Neural crest cell (in vitro differentiated cells): ENCODE measurements around the gene TIMM13. TPM values are rescaled to one million over a fixed set of nuclear protein-coding genes. Genes with fewer than 3 reads are reported as not detected.
"Not testable (repeated sequence)": the region's sequence is repeated elsewhere in the genome, so short reads cannot be mapped to it uniquely, and the experiment has no call there.

Source experiments
- DNase-seq: peaks from one replicate; pipeline ENCODE4 v3.0.0; 2021; ENCODE audit warnings: low read depth, mixed read lengths, low spot score
- H3K27ac Mint-ChIP-seq: one replicate; pipeline ENCODE4 v1.8.0; 2021; ENCODE audit warnings: mild to moderate bottlenecking, mixed read lengths; ENCODE audit not compliant: unreplicated experiment
- H3K27me3 Mint-ChIP-seq: 2 replicates; pipeline ENCODE4 v1.8.0; 2021; ENCODE audit warnings: low read depth, mild to moderate bottlenecking, mixed read lengths
- H3K36me3 Mint-ChIP-seq: 2 replicates; pipeline ENCODE4 v1.8.0; 2021; ENCODE audit warnings: low read depth, mild to moderate bottlenecking, mixed read lengths
- H3K4me1 Mint-ChIP-seq: 2 replicates; pipeline ENCODE4 v1.8.0; 2021; ENCODE audit warnings: mixed read lengths
- H3K4me3 Mint-ChIP-seq: one replicate; pipeline ENCODE4 v1.8.0; 2021; ENCODE audit warnings: mild to moderate bottlenecking, mixed read lengths
- H3K9me3 Mint-ChIP-seq: 2 replicates; pipeline ENCODE4 v1.8.0; 2021; ENCODE audit warnings: mixed read lengths
- total RNA-seq: library from RNA; stranded (reverse); gene quantifications from 2 replicates; pipeline ENCODE4 v1.2.1, GENCODE V29; 2021
- TF ChIP-seq, protein P1 (sequence below): fragments of 200-600 bp; sonication (generic); conservative IDR thresholded peaks from 2 replicates; pipeline ENCODE4 v1.5.0; 2021; ENCODE audit warnings: antibody characterized with exemption, mild to moderate bottlenecking

TIMM13 gene
- total RNA-seq, 1 donor from 2014 or later, result 145 TPM

DNA sequence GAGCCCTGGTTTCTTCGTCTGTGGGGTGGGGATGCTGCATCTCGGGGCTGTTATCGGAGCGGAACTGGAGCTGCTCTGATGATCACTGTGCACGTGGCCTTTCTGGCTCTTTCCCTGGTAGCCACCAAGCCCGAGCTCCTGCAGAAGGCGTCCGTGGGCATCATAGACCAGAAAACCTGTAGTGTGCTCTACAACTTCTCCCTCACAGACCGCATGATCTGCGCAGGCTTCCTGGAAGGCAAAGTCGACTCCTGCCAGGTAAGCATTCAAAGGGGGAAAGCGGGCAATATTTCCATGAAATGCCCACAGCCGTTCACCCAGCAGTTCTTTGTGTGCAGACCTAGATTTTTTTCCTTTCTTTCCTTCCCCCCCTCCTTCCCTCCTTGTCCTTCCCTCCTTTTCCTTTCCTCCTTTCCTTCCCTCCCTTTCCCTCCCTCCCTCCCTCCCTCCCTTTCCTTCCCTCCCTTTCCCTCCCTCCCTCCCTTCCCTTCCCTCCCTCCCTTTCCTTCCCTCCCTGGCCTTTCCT, 9.4 kb downstream of the TIMM13 start:
- H3K4me1 Mint-ChIP-seq, result no peaks in the 10 kb centered on the region
- H3K9me3 Mint-ChIP-seq, result no peaks in the 10 kb centered on the region
- H3K27me3 Mint-ChIP-seq, result peaks cover 3% of the 10 kb centered on the region
- TF ChIP-seq, protein P1, sequence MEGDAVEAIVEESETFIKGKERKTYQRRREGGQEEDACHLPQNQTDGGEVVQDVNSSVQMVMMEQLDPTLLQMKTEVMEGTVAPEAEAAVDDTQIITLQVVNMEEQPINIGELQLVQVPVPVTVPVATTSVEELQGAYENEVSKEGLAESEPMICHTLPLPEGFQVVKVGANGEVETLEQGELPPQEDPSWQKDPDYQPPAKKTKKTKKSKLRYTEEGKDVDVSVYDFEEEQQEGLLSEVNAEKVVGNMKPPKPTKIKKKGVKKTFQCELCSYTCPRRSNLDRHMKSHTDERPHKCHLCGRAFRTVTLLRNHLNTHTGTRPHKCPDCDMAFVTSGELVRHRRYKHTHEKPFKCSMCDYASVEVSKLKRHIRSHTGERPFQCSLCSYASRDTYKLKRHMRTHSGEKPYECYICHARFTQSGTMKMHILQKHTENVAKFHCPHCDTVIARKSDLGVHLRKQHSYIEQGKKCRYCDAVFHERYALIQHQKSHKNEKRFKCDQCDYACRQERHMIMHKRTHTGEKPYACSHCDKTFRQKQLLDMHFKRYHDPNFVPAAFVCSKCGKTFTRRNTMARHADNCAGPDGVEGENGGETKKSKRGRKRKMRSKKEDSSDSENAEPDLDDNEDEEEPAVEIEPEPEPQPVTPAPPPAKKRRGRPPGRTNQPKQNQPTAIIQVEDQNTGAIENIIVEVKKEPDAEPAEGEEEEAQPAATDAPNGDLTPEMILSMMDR, result no peak
- no peak overlapping the region for H3K4me3 Mint-ChIP-seq
- H3K27ac Mint-ChIP-seq, result no peak overlapping the region
- no peak for DNase-seq
- no peaks in the 10 kb centered on the region for H3K36me3 Mint-ChIP-seq

DNA sequence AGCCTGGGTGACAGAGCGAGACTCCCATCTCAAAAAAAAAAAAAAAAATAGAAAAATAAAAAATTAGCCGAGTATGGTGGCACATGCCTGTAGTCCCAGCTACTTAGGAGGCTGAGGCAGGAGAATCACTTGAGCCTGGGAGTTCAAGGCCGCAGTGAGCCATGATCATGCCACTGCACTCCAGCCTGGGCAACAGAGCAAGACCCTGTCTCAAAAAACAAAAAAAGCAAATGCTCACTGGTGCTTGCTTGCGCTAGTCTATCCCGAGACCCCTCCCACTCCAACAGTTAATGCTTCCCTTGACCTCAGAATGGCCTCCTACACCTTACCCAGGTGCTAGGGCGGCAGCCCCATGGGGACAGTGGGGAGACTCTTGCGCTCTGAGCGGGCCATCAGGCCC, 9.9 kb downstream of the TIMM13 start:
- H3K4me1 Mint-ChIP-seq, H3K27ac Mint-ChIP-seq, H3K36me3 Mint-ChIP-seq, H3K27me3 Mint-ChIP-seq, DNase-seq, H3K4me3 Mint-ChIP-seq, H3K9me3 Mint-ChIP-seq: not testable (repeated sequence)

DNA sequence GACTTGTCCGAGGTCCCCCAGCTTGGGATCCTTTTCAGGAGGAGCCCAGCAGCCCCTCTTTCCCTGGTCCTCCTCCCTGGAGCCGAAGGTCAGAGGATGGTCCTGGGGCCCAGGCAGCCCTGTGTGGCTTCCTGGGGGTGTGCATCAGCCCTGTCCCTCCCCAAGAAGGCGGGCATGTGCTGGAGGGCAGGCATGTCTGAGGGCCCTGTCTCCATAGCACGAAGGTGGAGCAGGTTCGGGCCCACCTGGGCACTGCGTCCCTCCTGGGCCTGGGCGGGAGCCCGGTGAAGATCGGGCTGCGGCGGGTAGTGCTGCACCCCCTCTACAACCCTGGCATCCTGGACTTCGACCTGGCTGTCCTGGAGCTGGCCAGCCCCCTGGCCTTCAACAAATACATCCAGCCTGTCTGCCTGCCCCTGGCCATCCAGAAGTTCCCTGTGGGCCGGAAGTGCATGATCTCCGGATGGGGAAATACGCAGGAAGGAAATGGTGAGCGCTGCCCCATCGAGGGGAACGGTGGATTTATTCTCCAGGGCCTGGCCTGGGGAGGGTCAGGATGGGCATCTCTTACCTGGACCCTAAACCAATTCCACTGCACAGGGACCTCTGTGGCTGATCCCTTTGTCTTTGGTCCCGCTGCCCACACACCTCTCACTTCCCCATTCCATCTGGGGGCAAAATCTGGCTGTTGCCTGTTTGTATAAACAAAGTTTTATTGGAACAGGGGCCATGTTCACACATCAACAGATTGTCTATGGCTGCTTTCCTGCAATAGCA, 10.9 kb downstream of the TIMM13 start:
- Mint-ChIP-seq H3K27me3 (peaks cover 4% of the 10 kb centered on the region), H3K4me3 (no peak overlapping the region), H3K9me3 (no peaks in the 10 kb centered on the region), H3K27ac (no peak overlapping the region), H3K4me1 (no peaks in the 10 kb centered on the region), H3K36me3 (no peaks in the 10 kb centered on the region)
- TF ChIP-seq, protein P1, result no peak
- no peak for DNase-seq

DNA sequence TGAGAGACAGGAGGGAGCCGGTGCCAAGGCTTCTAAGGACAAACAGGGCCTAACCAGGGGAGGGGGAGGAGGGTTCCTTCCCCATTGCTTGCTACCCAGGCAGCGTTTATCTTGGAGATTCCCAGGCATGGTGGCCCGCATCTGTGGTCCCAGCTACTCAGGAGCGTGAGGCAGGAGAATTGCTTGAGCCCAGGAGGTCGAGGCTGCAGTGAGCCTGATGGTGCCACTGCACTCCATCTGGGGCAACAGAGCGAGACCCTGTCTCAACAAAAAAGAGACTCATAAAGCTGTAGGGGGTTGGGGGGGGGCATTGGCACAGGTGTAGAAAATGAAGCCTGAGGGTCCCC, 11.4 kb downstream of the TIMM13 start:
- H3K9me3 Mint-ChIP-seq, result no peaks in the 10 kb centered on the region
- peaks cover 4% of the 10 kb centered on the region for H3K27me3 Mint-ChIP-seq
- no peak overlapping the region for H3K4me3 Mint-ChIP-seq
- H3K4me1 Mint-ChIP-seq, result no peaks in the 10 kb centered on the region
- TF ChIP-seq, protein P1, result no peak
- DNase-seq, result no peak
- H3K36me3 Mint-ChIP-seq, result no peaks in the 10 kb centered on the region
- no peak overlapping the region for H3K27ac Mint-ChIP-seq

DNA sequence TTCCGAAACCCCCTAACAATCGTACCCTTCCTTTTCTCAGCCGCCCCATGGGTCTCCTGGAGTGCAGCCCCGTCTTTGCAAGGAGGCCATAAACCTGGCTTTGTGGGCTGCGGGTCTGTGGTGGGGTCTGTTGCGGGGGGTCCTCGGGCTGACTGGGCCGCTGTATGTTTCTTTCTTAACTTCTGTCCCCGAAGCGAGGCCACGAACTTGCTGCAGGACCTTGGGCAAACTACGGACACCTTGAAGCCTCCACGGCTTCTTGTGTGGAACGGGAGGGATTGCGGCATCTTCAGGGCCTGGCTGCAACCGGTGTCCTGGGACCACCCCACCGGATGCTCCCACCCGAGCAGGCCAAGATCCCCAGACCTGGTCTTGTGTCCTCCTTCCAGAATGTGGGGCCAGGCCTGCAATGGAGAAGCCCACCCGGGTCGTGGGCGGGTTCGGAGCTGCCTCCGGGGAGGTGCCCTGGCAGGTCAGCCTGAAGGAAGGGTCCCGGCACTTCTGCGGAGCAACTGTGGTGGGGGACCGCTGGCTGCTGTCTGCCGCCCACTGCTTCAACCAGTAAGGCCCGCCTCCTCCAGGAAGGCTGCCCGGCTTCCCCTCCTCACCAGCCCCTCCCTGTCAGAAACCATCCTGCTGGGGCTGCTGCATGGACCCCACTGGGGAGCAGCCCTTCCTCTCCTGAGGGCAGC, 12.0 kb downstream of the TIMM13 start:
- H3K27me3 Mint-ChIP-seq, result peaks cover 6% of the 10 kb centered on the region
- DNase-seq, result no peak
- H3K4me3 Mint-ChIP-seq, result no peak overlapping the region
- TF ChIP-seq, protein P1, result no peak
- H3K9me3 Mint-ChIP-seq, result no peaks in the 10 kb centered on the region
- H3K36me3 Mint-ChIP-seq, result no peaks in the 10 kb centered on the region
- no peaks in the 10 kb centered on the region for H3K4me1 Mint-ChIP-seq
- H3K27ac Mint-ChIP-seq, result no peak overlapping the region

DNA sequence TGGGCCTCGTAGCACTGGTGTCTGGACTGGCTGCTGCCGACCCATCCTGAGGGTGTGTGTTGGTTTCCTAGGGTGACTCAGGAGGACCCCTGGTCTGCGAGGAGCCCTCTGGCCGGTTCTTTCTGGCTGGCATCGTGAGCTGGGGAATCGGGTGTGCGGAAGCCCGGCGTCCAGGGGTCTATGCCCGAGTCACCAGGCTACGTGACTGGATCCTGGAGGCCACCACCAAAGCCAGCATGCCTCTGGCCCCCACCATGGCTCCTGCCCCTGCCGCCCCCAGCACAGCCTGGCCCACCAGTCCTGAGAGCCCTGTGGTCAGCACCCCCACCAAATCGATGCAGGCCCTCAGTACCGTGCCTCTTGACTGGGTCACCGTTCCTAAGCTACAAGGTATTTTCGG, 13.8 kb downstream of the TIMM13 start:
- Mint-ChIP-seq H3K4me1 (no peaks in the 10 kb centered on the region), H3K36me3 (no peaks in the 10 kb centered on the region), H3K4me3 (no peak overlapping the region), H3K27me3 (peaks cover 11% of the 10 kb centered on the region), H3K27ac (no peak overlapping the region), H3K9me3 (no peaks in the 10 kb centered on the region)
- DNase-seq, result no peak
- TF ChIP-seq, protein P1, result no peak
